ENCODE data around the gene MGAT4D. TPM values are rescaled to one million over a fixed set of nuclear protein-coding genes. Genes with fewer than 3 reads are reported as not detected.
A peak's percentile ranks its signal among the peaks of the same experiment; 100 is the strongest.

The MGAT4D gene
- total RNA-seq (2022): not detected in 2 replicates
- not detected for Bru-seq, nascent RNA
- BruChase-seq, experiment 1, labeled RNA remaining after a 6-hour chase: percentile 5 among the genes with signal in this experiment
- percentile 5 among the genes with signal in this experiment for BruChase-seq, experiment 2, labeled RNA remaining after a 2-hour chase
- long read RNA-seq: 0 reads

DNA sequence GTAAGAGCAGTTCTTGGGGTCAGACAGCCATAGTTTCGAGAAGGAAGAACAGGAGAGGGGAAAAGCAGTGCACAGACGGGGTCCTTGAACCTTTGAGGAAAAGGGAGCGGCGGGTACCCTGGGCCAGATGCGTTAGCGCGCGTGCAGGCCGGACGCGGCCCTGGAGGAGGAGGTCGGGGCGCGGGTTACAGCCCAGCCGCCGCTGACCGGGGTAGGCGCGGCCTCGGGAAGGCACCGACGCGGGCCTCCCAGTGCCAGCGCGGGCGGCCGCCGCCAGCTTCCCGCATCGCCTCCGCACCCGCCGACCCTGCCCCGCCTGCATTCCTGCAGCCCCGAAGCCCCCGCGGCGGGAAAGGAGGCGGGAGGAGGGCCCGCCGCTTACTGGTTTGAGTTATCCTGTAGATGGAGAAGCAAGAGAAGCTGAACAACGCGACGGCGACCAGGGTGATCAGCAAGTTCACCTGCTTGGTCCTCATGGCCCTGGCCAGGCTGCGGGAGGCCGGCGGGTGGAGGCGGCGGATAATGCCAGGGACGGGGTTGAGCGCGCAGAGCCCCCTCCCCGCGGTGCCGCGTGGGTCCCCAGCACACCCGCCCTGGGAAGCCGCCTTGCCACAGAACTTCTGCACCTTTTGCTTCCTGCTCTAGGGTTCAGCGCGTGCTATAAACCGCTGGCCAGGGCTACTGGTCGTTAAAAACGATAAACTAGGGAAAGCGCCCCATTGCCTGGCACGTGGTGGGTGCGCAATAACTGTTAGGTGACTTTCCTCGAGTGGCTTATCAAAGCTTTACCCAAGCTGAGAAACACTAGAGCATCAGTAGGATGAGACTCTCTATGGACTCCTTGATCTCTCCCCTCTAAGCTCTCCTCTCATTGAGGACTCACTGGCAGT lies at the start of gene MGAT4D:
TSS of gene MGAT4D (minus strand) at position 547 of the 890 bp plus-strand sequence. CDS start at position 476, 71 bp downstream.
- Mint-ChIP-seq H3K27ac (ENCODE audit: low read depth, unreplicated experiment) (no peak within 1 kb of the TSS), H3K4me3 (ENCODE audit: unreplicated experiment) (no peak within 1 kb of the TSS), H3K4me1 (ENCODE audit: insufficient read depth, unreplicated experiment) (no peaks in the 10 kb centered on the region), H3K36me3 (ENCODE audit: insufficient read depth, unreplicated experiment) (no peaks in the 10 kb centered on the region), H3K27me3 (ENCODE audit: insufficient read depth, unreplicated experiment) (peaks cover 11% of the 10 kb centered on the region), H3K9me3 (ENCODE audit: unreplicated experiment) (no peaks in the 10 kb centered on the region)
- CTCF ChIA-PET: no interaction called here
- no TSS peak for BruUV-seq (replicated peaks)
- DNase-seq (ENCODE audit: unreplicated experiment): no peak
- POLR2A ChIA-PET: no interaction called here
- intact Hi-C loops (cut with micrococcal nuclease): no loop called here
- TF ChIP-seq, protein P1, sequence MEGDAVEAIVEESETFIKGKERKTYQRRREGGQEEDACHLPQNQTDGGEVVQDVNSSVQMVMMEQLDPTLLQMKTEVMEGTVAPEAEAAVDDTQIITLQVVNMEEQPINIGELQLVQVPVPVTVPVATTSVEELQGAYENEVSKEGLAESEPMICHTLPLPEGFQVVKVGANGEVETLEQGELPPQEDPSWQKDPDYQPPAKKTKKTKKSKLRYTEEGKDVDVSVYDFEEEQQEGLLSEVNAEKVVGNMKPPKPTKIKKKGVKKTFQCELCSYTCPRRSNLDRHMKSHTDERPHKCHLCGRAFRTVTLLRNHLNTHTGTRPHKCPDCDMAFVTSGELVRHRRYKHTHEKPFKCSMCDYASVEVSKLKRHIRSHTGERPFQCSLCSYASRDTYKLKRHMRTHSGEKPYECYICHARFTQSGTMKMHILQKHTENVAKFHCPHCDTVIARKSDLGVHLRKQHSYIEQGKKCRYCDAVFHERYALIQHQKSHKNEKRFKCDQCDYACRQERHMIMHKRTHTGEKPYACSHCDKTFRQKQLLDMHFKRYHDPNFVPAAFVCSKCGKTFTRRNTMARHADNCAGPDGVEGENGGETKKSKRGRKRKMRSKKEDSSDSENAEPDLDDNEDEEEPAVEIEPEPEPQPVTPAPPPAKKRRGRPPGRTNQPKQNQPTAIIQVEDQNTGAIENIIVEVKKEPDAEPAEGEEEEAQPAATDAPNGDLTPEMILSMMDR (IDR thresholded peaks at IDR 0.05; ENCODE audit: unreplicated experiment): no peak

DNA sequence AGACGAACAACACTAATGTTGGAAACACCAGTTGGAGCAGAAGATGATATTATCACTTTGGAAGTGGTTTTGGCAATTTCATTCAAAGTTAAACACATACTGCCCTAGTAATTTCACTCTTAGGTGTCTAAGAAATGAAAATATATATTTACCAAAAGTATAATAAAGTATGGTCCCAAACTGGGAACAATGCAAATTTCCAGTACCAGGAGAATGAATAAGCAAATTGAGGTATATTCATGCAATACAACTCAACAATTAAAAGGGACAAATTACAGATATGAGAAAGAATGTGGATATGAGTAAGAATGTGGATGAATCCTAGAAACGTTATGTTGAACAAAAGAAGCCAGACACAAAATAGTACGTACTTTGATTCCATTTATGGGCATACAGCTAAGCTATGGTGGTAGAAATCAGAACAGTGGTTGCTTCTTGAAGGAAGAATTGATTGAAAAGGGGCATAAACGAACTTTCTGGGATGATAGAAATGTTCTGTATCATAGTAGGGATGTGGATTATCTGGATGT lies 35.9 kb upstream of the MGAT4D start:
- Mint-ChIP-seq H3K27me3 (ENCODE audit: insufficient read depth, unreplicated experiment) (no peaks in the 10 kb centered on the region), H3K27ac (ENCODE audit: low read depth, unreplicated experiment) (no peak overlapping the region), H3K4me3 (ENCODE audit: unreplicated experiment) (no peak overlapping the region), H3K4me1 (ENCODE audit: insufficient read depth, unreplicated experiment) (no peaks in the 10 kb centered on the region), H3K36me3 (ENCODE audit: insufficient read depth, unreplicated experiment) (peaks cover 22% of the 10 kb centered on the region), H3K9me3 (ENCODE audit: unreplicated experiment) (no peaks in the 10 kb centered on the region)
- CTCF ChIA-PET: no interaction called here
- no peak for DNase-seq (ENCODE audit: unreplicated experiment)
- intact Hi-C loops (cut with micrococcal nuclease): no loop called here
- TF ChIP-seq, protein P1 (IDR thresholded peaks at IDR 0.05; ENCODE audit: unreplicated experiment): no peak
- POLR2A ChIA-PET: interaction anchor here (1.0 kb wide), 1 partner anchor 9 kb away, joined by 3 read pairs; no protein-coding TSS in a partner anchor
- BruUV-seq (replicated peaks): no TSS peak

DNA sequence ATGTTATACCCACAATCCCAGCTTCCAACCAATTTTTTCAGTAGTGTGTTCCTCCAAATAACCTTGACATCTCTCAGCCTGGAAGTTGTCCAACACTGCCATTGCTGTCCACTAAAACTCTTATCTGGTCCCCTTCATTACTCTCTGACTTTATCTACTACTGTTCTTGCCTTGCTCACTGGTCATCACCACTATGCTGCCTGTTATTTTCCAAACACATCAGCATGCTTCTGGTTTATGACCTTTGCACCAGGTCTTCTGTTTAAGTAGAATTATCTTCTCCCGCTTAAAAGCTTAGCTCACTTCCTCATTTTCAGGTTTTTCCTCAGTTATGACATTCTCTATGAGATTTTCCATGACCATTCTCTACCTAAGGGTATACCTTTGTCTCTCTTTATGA lies 31.3 kb upstream of the MGAT4D start:
- no peak overlapping the region for H3K27ac Mint-ChIP-seq (ENCODE audit: low read depth, unreplicated experiment)
- CTCF ChIA-PET: no interaction called here
- no TSS peak for BruUV-seq (replicated peaks)
- POLR2A ChIA-PET: no interaction called here
- no peaks in the 10 kb centered on the region for H3K27me3 Mint-ChIP-seq (ENCODE audit: insufficient read depth, unreplicated experiment)
- H3K4me1 Mint-ChIP-seq (ENCODE audit: insufficient read depth, unreplicated experiment): no peaks in the 10 kb centered on the region
- no peak overlapping the region for H3K4me3 Mint-ChIP-seq (ENCODE audit: unreplicated experiment)
- DNase-seq (ENCODE audit: unreplicated experiment): no peak
- H3K36me3 Mint-ChIP-seq (ENCODE audit: insufficient read depth, unreplicated experiment): peaks cover 29% of the 10 kb centered on the region
- no peaks in the 10 kb centered on the region for H3K9me3 Mint-ChIP-seq (ENCODE audit: unreplicated experiment)
- intact Hi-C loops (cut with micrococcal nuclease): loop anchor here (10.0 kb wide), 1 partner anchor 225 kb away; the partner anchor contains the start of gene TBC1D9
- TF ChIP-seq, protein P1 (IDR thresholded peaks at IDR 0.05; ENCODE audit: unreplicated experiment): no peak
